WTC11 (cell line): Measurements from ENCODE around the gene GABRR1.

Experiments
- ATF1 ChIP-seq: sonication (generic); formaldehyde crosslinking; IDR thresholded peaks from 2 replicates; pipeline ENCODE4 v1.8.1; 2023; ENCODE audit warnings: mild to moderate bottlenecking, moderate library complexity, missing genetic modification reagents
- CTCF ChIP-seq: fragments of 200-600 bp; IDR thresholded peaks from 2 replicates; pipeline ENCODE4 v1.8.0; 2022; ENCODE audit warnings: antibody characterized with exemption
- NFYB ChIP-seq: sonication (generic); formaldehyde crosslinking; conservative IDR thresholded peaks from 2 replicates; pipeline ENCODE4 v1.8.0; 2022; ENCODE audit warnings: low read depth, missing genetic modification reagents
- NR1H2 ChIP-seq: sonication (generic); formaldehyde crosslinking; IDR thresholded peaks from 2 replicates; pipeline ENCODE4 v1.9.0; 2021; ENCODE audit warnings: mild to moderate bottlenecking, moderate library complexity, missing genetic modification reagents
- TF ChIP-seq, protein P1 (sequence below): sonication (generic); formaldehyde crosslinking; IDR thresholded peaks from 2 replicates; pipeline ENCODE4 v1.8.0; 2022; ENCODE audit warnings: mild to moderate bottlenecking, missing genetic modification reagents

DNA sequence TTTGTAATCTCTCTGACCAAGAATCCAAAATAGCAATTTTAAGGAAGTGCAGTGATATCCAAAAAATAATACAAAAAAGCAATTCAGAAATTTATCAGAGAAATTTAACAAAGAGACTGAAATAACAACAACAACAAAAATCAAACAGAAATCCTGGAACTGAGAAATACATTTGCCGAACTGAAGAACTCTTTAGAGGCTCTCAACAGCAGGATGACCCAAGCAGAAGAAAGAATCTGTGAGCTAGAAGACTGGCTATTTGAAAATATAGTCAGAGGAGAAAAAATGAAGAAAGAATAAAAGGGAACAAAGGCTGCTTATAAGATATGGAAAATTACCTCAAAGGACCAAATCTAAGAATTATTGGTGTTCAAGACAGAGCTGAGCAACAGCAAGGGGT lies 22.6 kb downstream of the GABRR1 start:
- no peak for TF ChIP-seq CTCF
- TF ChIP-seq NFYB (CRISPR knock-in tag) = no peak
- no peak for TF ChIP-seq ATF1 (CRISPR knock-in tag)
- TF ChIP-seq NR1H2 (CRISPR knock-in tag) = no peak
- TF ChIP-seq, protein P1, sequence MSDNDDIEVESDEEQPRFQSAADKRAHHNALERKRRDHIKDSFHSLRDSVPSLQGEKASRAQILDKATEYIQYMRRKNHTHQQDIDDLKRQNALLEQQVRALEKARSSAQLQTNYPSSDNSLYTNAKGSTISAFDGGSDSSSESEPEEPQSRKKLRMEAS (CRISPR knock-in tag) = no peak
